WTC11 (cell line): ENCODE measurements around the gene BPGM. TPM values are rescaled to one million over a fixed set of nuclear protein-coding genes. Genes with fewer than 3 reads are reported as not detected.

ENCODE experiments used
- ATAC-seq: fragments of 200-7000 bp; cut with Tn5 transposase; 2 replicates; pipeline ENCODE4 v1.10.0; 2021; ENCODE audit warnings: mild to moderate bottlenecking, moderate library complexity
- CTCF ChIA-PET: fragments of 300-600 bp; sonication (Branson Sonifier 250); formaldehyde crosslinking; loops from one replicate; lab custom pipeline; 2021; ENCODE audit warnings: antibody characterized with exemption; lab: Charles Lee
- POLR2A ChIA-PET: fragments of 350-600 bp; sonication (Branson Sonifier 250); formaldehyde crosslinking; loops from one replicate; lab custom pipeline; 2021; ENCODE audit warnings: antibody characterized with exemption; lab: Charles Lee
- DNase-seq: peaks from one replicate; pipeline ENCODE4 v3.0.0; 2021; ENCODE audit warnings: low spot score
- H3K27ac Mint-ChIP-seq: 2 replicates; pipeline ENCODE4 v1.8.0; 2021; ENCODE audit warnings: mixed read lengths
- H3K27me3 Mint-ChIP-seq: 2 replicates; pipeline ENCODE4 v1.8.0; 2021; ENCODE audit warnings: low read depth, mild to moderate bottlenecking, moderate library complexity, mixed read lengths
- H3K36me3 Mint-ChIP-seq: 2 replicates; pipeline ENCODE4 v1.8.0; 2021; ENCODE audit warnings: mixed read lengths
- H3K4me1 Mint-ChIP-seq: 2 replicates; pipeline ENCODE4 v1.8.0; 2022; ENCODE audit warnings: mixed read lengths
- H3K4me3 Mint-ChIP-seq: 2 replicates; pipeline ENCODE4 v1.8.0; 2021; ENCODE audit warnings: mild to moderate bottlenecking, moderate library complexity, mixed read lengths
- H3K9me3 Mint-ChIP-seq: 2 replicates; pipeline ENCODE4 v1.8.0; 2021; ENCODE audit warnings: mixed read lengths
- ATF2 ChIP-seq: sonication (generic); formaldehyde crosslinking; IDR thresholded peaks from 2 replicates; pipeline ENCODE4 v1.8.1; 2022; ENCODE audit warnings: low read depth, missing genetic modification reagents, borderline replicate concordance
- CTCF ChIP-seq: fragments of 200-600 bp; IDR thresholded peaks from 2 replicates; pipeline ENCODE4 v1.8.0; 2022; ENCODE audit warnings: antibody characterized with exemption
- ERG ChIP-seq: fragments of 250-450 bp; sonication (Bioruptor Pico); IDR thresholded peaks from 2 replicates; pipeline ENCODE4 v1.8.0; 2021; ENCODE audit warnings: mild to moderate bottlenecking
- FOXK1 ChIP-seq: sonication (generic); formaldehyde crosslinking; IDR thresholded peaks from 2 replicates; pipeline ENCODE4 v1.8.0; 2022; ENCODE audit warnings: mild to moderate bottlenecking, moderate library complexity, missing genetic modification reagents
- GABPB1 ChIP-seq: sonication (generic); formaldehyde crosslinking; IDR thresholded peaks from 2 replicates; pipeline ENCODE4 v1.8.1; 2023; ENCODE audit warnings: mild to moderate bottlenecking, missing genetic modification reagents
- GRHL2 ChIP-seq: fragments of 250-450 bp; sonication (Bioruptor Pico); IDR thresholded peaks from 2 replicates; pipeline ENCODE4 v1.8.0; 2022; ENCODE audit warnings: mild to moderate bottlenecking, moderate library complexity; ENCODE audit not compliant: insufficient replicate concordance, severe bottlenecking
- HMGXB4 ChIP-seq: sonication (generic); formaldehyde crosslinking; IDR thresholded peaks from 2 replicates; pipeline ENCODE4 v1.8.1; 2023; ENCODE audit warnings: mild to moderate bottlenecking, moderate library complexity, missing genetic modification reagents
- NR3C1 ChIP-seq: sonication (generic); formaldehyde crosslinking; conservative IDR thresholded peaks from 2 replicates; pipeline ENCODE4 v1.8.1; 2023; ENCODE audit warnings: low read depth, mild to moderate bottlenecking, missing genetic modification reagents
- OVOL2 ChIP-seq: fragments of 250-450 bp; sonication (Bioruptor Pico); IDR thresholded peaks from 2 replicates; pipeline ENCODE4 v1.9.0; 2021; ENCODE audit warnings: mild to moderate bottlenecking, borderline replicate concordance
- SMAD3 ChIP-seq: sonication (generic); formaldehyde crosslinking; IDR thresholded peaks from 2 replicates; pipeline ENCODE4 v1.8.0; 2022; ENCODE audit warnings: missing genetic modification reagents, mild to moderate bottlenecking, borderline replicate concordance
- ZBTB21 ChIP-seq: sonication (generic); formaldehyde crosslinking; IDR thresholded peaks from 2 replicates; pipeline ENCODE4 v1.8.1; 2023; ENCODE audit warnings: mild to moderate bottlenecking, missing genetic modification reagents, borderline replicate concordance
- total RNA-seq: library from RNA; stranded (reverse); gene quantifications from 3 replicates; pipeline ENCODE4 v1.2.3, GENCODE V29; 2021

BPGM gene
- total RNA-seq, 1 experiment from 2014 or later = 14.6 TPM

- no peak for TF ChIP-seq HMGXB4 (CRISPR knock-in tag)
Observed at GRCh38 chr7:134601459-134601858, 45.2 kb upstream of the BPGM start (continued).

GRCh38 chr7:134602881-134603451 lies 43.7 kb upstream of the BPGM start:
- CTCF ChIA-PET = interaction anchor here (0.8 to 2.1 kb wide), 4 partner anchors 49 to 170 kb away, joined by 3 to 13 read pairs (median 5); no protein-coding TSS in a partner anchor
- H3K27me3 Mint-ChIP-seq = no peaks in the 10 kb centered on the region; the same call in 1 of the 2 replicates

GRCh38 chr7:134605978-134606923 lies 40.4 kb upstream of the BPGM start:
- Mint-ChIP-seq H3K36me3 (no peaks in the 10 kb centered on the region), H3K27ac (no peak overlapping the region), H3K4me1 (no peaks in the 10 kb centered on the region; the same call in 1 of the 2 replicates), H3K27me3 (peaks cover 4% of the 10 kb centered on the region), H3K4me3 (peak overlapping the region; percentile 47), H3K9me3 (no peaks in the 10 kb centered on the region)
- ATAC-seq = peak; percentile 98
- POLR2A ChIA-PET = no interaction called here
- TF ChIP-seq CTCF (peak; percentile 76), OVOL2 (CRISPR knock-in tag) (no peak)
- CTCF ChIA-PET = interaction anchor here (0.6 to 1.8 kb wide), 8 partner anchors 9 to 174 kb away, joined by 3 to 19 read pairs (median 4); partner anchors contain the start of gene AKR1B15
- peak; percentile 52 for DNase-seq

More at GRCh38 chr7:134602881-134603451, 43.7 kb upstream of the BPGM start:
- no peak overlapping the region for H3K4me3 Mint-ChIP-seq
- peaks cover 6% of the 10 kb centered on the region for H3K36me3 Mint-ChIP-seq
- H3K9me3 Mint-ChIP-seq = peaks cover 14% of the 10 kb centered on the region
- H3K27ac Mint-ChIP-seq = no peak overlapping the region
- TF ChIP-seq GABPB1 (CRISPR knock-in tag) (0 out of 2 replicates have a peak, but pooled peaks have one; percentile 13), ATF2 (CRISPR knock-in tag) (no peak), GRHL2 (no peak), ZBTB21 (CRISPR knock-in tag) (no peak), ERG (no peak)
- POLR2A ChIA-PET = interaction anchor here (1.3 kb wide), 1 partner anchor 75 kb away, joined by 4 read pairs; the partner anchor contains the start of gene AKR1B10
- no peak for DNase-seq
- no peak for ATAC-seq
- H3K4me1 Mint-ChIP-seq = no peaks in the 10 kb centered on the region; the same call in 1 of the 2 replicates

GRCh38 chr7:134611611-134612151 lies 35.0 kb upstream of the BPGM start:
- POLR2A ChIA-PET = no interaction called here
- CTCF ChIA-PET = interaction anchor here (0.6 to 1.4 kb wide), 3 partner anchors 10 to 375 kb away, joined by 3 to 5 read pairs (median 4); partner anchors contain the start of gene AGBL3
- no peak for TF ChIP-seq FOXK1
- TF ChIP-seq NR3C1 (CRISPR knock-in tag) = no peak
- no peak for TF ChIP-seq ERG
- TF ChIP-seq SMAD3 (CRISPR knock-in tag) = no peak
- ATAC-seq (no peak), DNase-seq (no peak)
- no peaks in the 10 kb centered on the region for H3K36me3 Mint-ChIP-seq
- no peak overlapping the region for H3K27ac Mint-ChIP-seq
- H3K4me1 Mint-ChIP-seq = no peaks in the 10 kb centered on the region
- H3K9me3 Mint-ChIP-seq = peaks cover 4% of the 10 kb centered on the region; the same call in 1 of the 2 replicates
- no peak overlapping the region for H3K4me3 Mint-ChIP-seq
- H3K27me3 Mint-ChIP-seq = peaks cover 18% of the 10 kb centered on the region
